Activated CD4-positive, alpha-beta T cell treated with anti-CD3 and anti-CD28 coated beads, Interleukin-2, amount 10 ng/mL, durations not matched to agents 24 days and 14 days (primary cell): Measurements from ENCODE around the gene DCAF6. TPM values are rescaled to one million over a fixed set of nuclear protein-coding genes. Genes with fewer than 3 reads are reported as not detected.
"Not testable (repeated sequence)": the region's sequence is repeated elsewhere in the genome, so short reads cannot be mapped to it uniquely, and the experiment has no call there.

ENCODE experiments used
- DNase-seq: peaks from one replicate; pipeline ENCODE4 v3.0.0; 2022
- H3K27ac Mint-ChIP-seq: one replicate; pipeline ENCODE4 v1.8.0; 2022; ENCODE audit warnings: mild to moderate bottlenecking, mixed read lengths
- H3K27me3 Mint-ChIP-seq: one replicate; pipeline ENCODE4 v1.8.0; 2022; ENCODE audit warnings: mixed read lengths
- H3K36me3 Mint-ChIP-seq: one replicate; pipeline ENCODE4 v1.8.0; 2022; ENCODE audit warnings: low read depth, mild to moderate bottlenecking, mixed read lengths
- H3K4me1 Mint-ChIP-seq: one replicate; pipeline ENCODE4 v1.8.0; 2021; ENCODE audit warnings: mixed read lengths
- H3K4me3 Mint-ChIP-seq: one replicate; pipeline ENCODE4 v1.8.0; 2022; ENCODE audit warnings: mild to moderate bottlenecking, moderate library complexity, mixed read lengths
- H3K9me3 Mint-ChIP-seq: one replicate; pipeline ENCODE4 v1.8.0; 2021; ENCODE audit warnings: mixed read lengths
- intact Hi-C: fragments of 100-400 bp; cut with micrococcal nuclease; formaldehyde crosslinking; loops from one replicate; pipeline ENCODE4 v1.15.1; 2023
- total RNA-seq: library from RNA; stranded (reverse); gene quantifications from 2 replicates; pipeline ENCODE4 v1.2.3, GENCODE V29; 2022

Gene DCAF6
- total RNA-seq, 1 donor from 2014 or later = 24.1 TPM

- DNase-seq = no peak
- no peaks in the 10 kb centered on the region for H3K4me1 Mint-ChIP-seq
- intact Hi-C loops = no loop called here
- H3K4me3 Mint-ChIP-seq = no peak overlapping the region
- no peaks in the 10 kb centered on the region for H3K27me3 Mint-ChIP-seq
- H3K36me3 Mint-ChIP-seq = peaks cover 5% of the 10 kb centered on the region
- H3K27ac Mint-ChIP-seq = no peak overlapping the region
- no peaks in the 10 kb centered on the region for H3K9me3 Mint-ChIP-seq
Observed at GRCh38 chr1:168035345-168035744, 98.9 kb downstream of the DCAF6 start.

- peaks cover 23% of the 10 kb centered on the region for H3K36me3 Mint-ChIP-seq
- H3K27ac Mint-ChIP-seq = no peak overlapping the region
- intact Hi-C loops = no loop called here
- no peak for DNase-seq
- no peaks in the 10 kb centered on the region for H3K9me3 Mint-ChIP-seq
- no peaks in the 10 kb centered on the region for H3K4me1 Mint-ChIP-seq
- H3K4me3 Mint-ChIP-seq = no peak overlapping the region
- H3K27me3 Mint-ChIP-seq = no peaks in the 10 kb centered on the region
Observed at GRCh38 chr1:168042362-168042761, 105.9 kb downstream of the DCAF6 start.

- intact Hi-C loops = no loop called here
- Mint-ChIP-seq H3K9me3 (no peaks in the 10 kb centered on the region), H3K36me3 (peaks cover 28% of the 10 kb centered on the region), H3K27me3 (no peaks in the 10 kb centered on the region), H3K4me1 (no peaks in the 10 kb centered on the region), H3K27ac (no peak overlapping the region), H3K4me3 (no peak overlapping the region)
- no peak for DNase-seq
Observed at GRCh38 chr1:168045311-168045710, 108.8 kb downstream of the DCAF6 start.

- H3K4me3 Mint-ChIP-seq = no peak overlapping the region
- no peak overlapping the region for H3K27ac Mint-ChIP-seq
- H3K27me3 Mint-ChIP-seq = no peaks in the 10 kb centered on the region
- H3K36me3 Mint-ChIP-seq = peaks cover 10% of the 10 kb centered on the region
- no peaks in the 10 kb centered on the region for H3K9me3 Mint-ChIP-seq
- H3K4me1 Mint-ChIP-seq = no peaks in the 10 kb centered on the region
- DNase-seq = no peak
- intact Hi-C loops = no loop called here
Observed at GRCh38 chr1:168050307-168050706, 113.8 kb downstream of the DCAF6 start.

- Mint-ChIP-seq H3K27me3 (no peaks in the 10 kb centered on the region), H3K9me3 (no peaks in the 10 kb centered on the region), H3K27ac (no peak overlapping the region), H3K4me3 (no peak overlapping the region), H3K36me3 (peaks cover 8% of the 10 kb centered on the region), H3K4me1 (no peaks in the 10 kb centered on the region)
- no peak for DNase-seq
- intact Hi-C loops = no loop called here
Observed at GRCh38 chr1:168050880-168051279, 114.4 kb downstream of the DCAF6 start.

GRCh38 chr1:168053681-168054080, 117.2 kb downstream of the DCAF6 start:
- no peaks in the 10 kb centered on the region for H3K27me3 Mint-ChIP-seq
- H3K4me1 Mint-ChIP-seq = no peaks in the 10 kb centered on the region
- H3K4me3 Mint-ChIP-seq = no peak overlapping the region
- H3K36me3 Mint-ChIP-seq = peaks cover 4% of the 10 kb centered on the region
- no peak overlapping the region for H3K27ac Mint-ChIP-seq
- no peak for DNase-seq
- H3K9me3 Mint-ChIP-seq = no peaks in the 10 kb centered on the region
- intact Hi-C loops = no loop called here

- H3K9me3 Mint-ChIP-seq = no peaks in the 10 kb centered on the region
- no peak overlapping the region for H3K27ac Mint-ChIP-seq
- H3K36me3 Mint-ChIP-seq = peaks cover 4% of the 10 kb centered on the region
- DNase-seq = no peak
- no peak overlapping the region for H3K4me3 Mint-ChIP-seq
- H3K27me3 Mint-ChIP-seq = no peaks in the 10 kb centered on the region
- intact Hi-C loops = no loop called here
- H3K4me1 Mint-ChIP-seq = no peaks in the 10 kb centered on the region
Observed at GRCh38 chr1:168054117-168054516, 117.6 kb downstream of the DCAF6 start.

GRCh38 chr1:168056152-168056551, 119.7 kb downstream of the DCAF6 start:
- H3K4me3 Mint-ChIP-seq, H3K27me3 Mint-ChIP-seq, H3K27ac Mint-ChIP-seq, H3K36me3 Mint-ChIP-seq, H3K9me3 Mint-ChIP-seq, intact Hi-C loops, H3K4me1 Mint-ChIP-seq, DNase-seq: not testable (repeated sequence)

GRCh38 chr1:168057355-168057754, 120.9 kb downstream of the DCAF6 start:
- H3K36me3 Mint-ChIP-seq = peaks cover 4% of the 10 kb centered on the region
- intact Hi-C loops = no loop called here

GRCh38 chr1:168057921-168058320, 121.4 kb downstream of the DCAF6 start:
- no peak overlapping the region for H3K27ac Mint-ChIP-seq
- DNase-seq = no peak

More at GRCh38 chr1:168057355-168057754, 120.9 kb downstream of the DCAF6 start:
- H3K27ac Mint-ChIP-seq = no peak overlapping the region
- no peaks in the 10 kb centered on the region for H3K4me1 Mint-ChIP-seq
- DNase-seq = no peak
- H3K9me3 Mint-ChIP-seq = no peaks in the 10 kb centered on the region
- H3K4me3 Mint-ChIP-seq = no peak overlapping the region
- H3K27me3 Mint-ChIP-seq = no peaks in the 10 kb centered on the region

GRCh38 chr1:168064216-168064615, 127.7 kb downstream of the DCAF6 start:
- no peaks in the 10 kb centered on the region for H3K4me1 Mint-ChIP-seq
- no peak overlapping the region for H3K4me3 Mint-ChIP-seq
- intact Hi-C loops = no loop called here
- no peaks in the 10 kb centered on the region for H3K27me3 Mint-ChIP-seq
- H3K36me3 Mint-ChIP-seq = peaks cover 27% of the 10 kb centered on the region
- no peaks in the 10 kb centered on the region for H3K9me3 Mint-ChIP-seq
- no peak overlapping the region for H3K27ac Mint-ChIP-seq
- no peak for DNase-seq

More at GRCh38 chr1:168057921-168058320, 121.4 kb downstream of the DCAF6 start:
- Mint-ChIP-seq H3K4me1 (no peaks in the 10 kb centered on the region), H3K4me3 (no peak overlapping the region), H3K36me3 (peaks cover 4% of the 10 kb centered on the region), H3K27me3 (no peaks in the 10 kb centered on the region), H3K9me3 (no peaks in the 10 kb centered on the region)
- intact Hi-C loops = no loop called here

- Mint-ChIP-seq H3K27ac (no peak overlapping the region), H3K36me3 (peaks cover 31% of the 10 kb centered on the region), H3K4me3 (no peak overlapping the region), H3K4me1 (no peaks in the 10 kb centered on the region), H3K27me3 (no peaks in the 10 kb centered on the region), H3K9me3 (no peaks in the 10 kb centered on the region)
- DNase-seq = no peak
- intact Hi-C loops = no loop called here
Observed at GRCh38 chr1:168065506-168065905, 129.0 kb downstream of the DCAF6 start.

- Mint-ChIP-seq H3K36me3 (peaks cover 44% of the 10 kb centered on the region), H3K27me3 (no peaks in the 10 kb centered on the region)
- DNase-seq = no peak
Observed at GRCh38 chr1:168069384-168069783, 132.9 kb downstream of the DCAF6 start.

GRCh38 chr1:168079761-168080160, 143.3 kb downstream of the DCAF6 start:
- peaks cover 3% of the 10 kb centered on the region for H3K4me1 Mint-ChIP-seq
- no peak overlapping the region for H3K27ac Mint-ChIP-seq
- no peaks in the 10 kb centered on the region for H3K9me3 Mint-ChIP-seq
- no peak overlapping the region for H3K4me3 Mint-ChIP-seq
- peak; percentile 49 for DNase-seq
- intact Hi-C loops = loop anchor here (5.0 kb wide), 4 partner anchors 63 to 362 kb away; partner anchors contain the start of genes DCAF6 and MPC2
- no peaks in the 10 kb centered on the region for H3K27me3 Mint-ChIP-seq
- peaks cover 9% of the 10 kb centered on the region for H3K36me3 Mint-ChIP-seq

More at GRCh38 chr1:168069384-168069783, 132.9 kb downstream of the DCAF6 start:
- no peak overlapping the region for H3K27ac Mint-ChIP-seq
- H3K4me1 Mint-ChIP-seq = no peaks in the 10 kb centered on the region
- intact Hi-C loops = no loop called here
- H3K9me3 Mint-ChIP-seq = no peaks in the 10 kb centered on the region
- H3K4me3 Mint-ChIP-seq = no peak overlapping the region

GRCh38 chr1:168081373-168082007, 145.0 kb downstream of the DCAF6 start:
- Mint-ChIP-seq H3K4me3 (no peak overlapping the region), H3K27me3 (no peaks in the 10 kb centered on the region), H3K36me3 (peaks cover 4% of the 10 kb centered on the region), H3K9me3 (no peaks in the 10 kb centered on the region), H3K4me1 (peaks cover 3% of the 10 kb centered on the region), H3K27ac (no peak overlapping the region)
- intact Hi-C loops = loop anchor here (2.0 to 5.0 kb wide), 5 partner anchors 61 to 364 kb away; partner anchors contain the start of genes DCAF6 and MPC2
- DNase-seq = peak; percentile 48
